Measurements from ENCODE around the gene KIN.
"Not testable (repeated sequence)": the region's sequence is repeated elsewhere in the genome, so short reads cannot be mapped to it uniquely, and the experiment has no call there.

KIN gene

GRCh38 chr10:7794251-7795026, 6.6 kb upstream of the KIN start:
- no peak for DNase-seq (ENCODE audit: low spot score)

DNA sequence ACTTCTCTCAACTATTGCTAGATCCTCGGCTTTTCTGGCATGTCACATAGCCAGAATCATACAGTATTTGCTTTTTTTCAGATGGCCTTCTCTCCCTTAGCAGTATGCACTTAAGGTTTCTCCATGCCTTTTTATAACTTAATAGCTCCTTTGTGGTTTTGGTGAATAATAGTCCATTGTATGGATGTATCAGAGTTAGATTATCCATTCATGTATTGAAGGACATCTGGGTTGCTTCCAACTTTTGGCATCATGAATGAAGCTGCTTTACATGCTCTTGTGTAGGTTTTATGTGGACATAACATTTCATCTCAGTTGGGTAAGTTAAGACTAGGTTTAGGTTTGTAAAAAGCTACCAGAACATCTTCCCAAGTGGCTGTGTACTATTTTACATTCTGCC, 4.7 kb upstream of the KIN start:
- no peak for DNase-seq (ENCODE audit: low spot score)

DNA sequence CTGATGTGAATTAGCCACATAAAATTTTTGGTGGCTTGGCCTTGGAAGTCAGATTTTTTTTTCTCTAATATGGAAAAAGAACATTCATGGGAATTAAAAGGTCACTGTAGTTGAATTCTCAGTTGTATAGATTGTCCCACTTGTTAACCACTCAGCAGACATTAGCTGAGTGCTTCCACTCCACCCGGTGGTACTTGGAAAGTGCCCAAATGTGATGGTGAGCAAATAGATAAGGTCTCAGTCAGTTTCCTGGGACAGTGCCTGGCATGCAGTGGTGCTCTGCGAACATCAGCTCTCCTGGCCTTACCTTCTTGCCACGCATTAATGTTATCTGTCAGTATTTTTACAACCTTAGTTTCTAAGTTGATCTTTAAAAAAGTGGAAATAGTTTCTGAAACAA, 1.6 kb upstream of the KIN start:
- DNase-seq (ENCODE audit: low spot score), result peak; percentile 28

GRCh38 chr10:7788639-7789286, 970 bp upstream of the KIN start:
- DNase-seq (ENCODE audit: low spot score), result peak; percentile 25

- DNase-seq (ENCODE audit: low spot score), result peak; percentile 41
These were observed 490 bp downstream of the KIN start for GRCh38 chr10:7787150-7787856.

- no peak for DNase-seq (ENCODE audit: low spot score)
These were observed 1.4 kb downstream of the KIN start for GRCh38 chr10:7786430-7786829.

GRCh38 chr10:7782194-7782593, 5.6 kb downstream of the KIN start:
- not testable (repeated sequence) for DNase-seq (ENCODE audit: low spot score)

GRCh38 chr10:7776777-7777176, 11.0 kb downstream of the KIN start:
- DNase-seq (ENCODE audit: low spot score), result no peak

DNA sequence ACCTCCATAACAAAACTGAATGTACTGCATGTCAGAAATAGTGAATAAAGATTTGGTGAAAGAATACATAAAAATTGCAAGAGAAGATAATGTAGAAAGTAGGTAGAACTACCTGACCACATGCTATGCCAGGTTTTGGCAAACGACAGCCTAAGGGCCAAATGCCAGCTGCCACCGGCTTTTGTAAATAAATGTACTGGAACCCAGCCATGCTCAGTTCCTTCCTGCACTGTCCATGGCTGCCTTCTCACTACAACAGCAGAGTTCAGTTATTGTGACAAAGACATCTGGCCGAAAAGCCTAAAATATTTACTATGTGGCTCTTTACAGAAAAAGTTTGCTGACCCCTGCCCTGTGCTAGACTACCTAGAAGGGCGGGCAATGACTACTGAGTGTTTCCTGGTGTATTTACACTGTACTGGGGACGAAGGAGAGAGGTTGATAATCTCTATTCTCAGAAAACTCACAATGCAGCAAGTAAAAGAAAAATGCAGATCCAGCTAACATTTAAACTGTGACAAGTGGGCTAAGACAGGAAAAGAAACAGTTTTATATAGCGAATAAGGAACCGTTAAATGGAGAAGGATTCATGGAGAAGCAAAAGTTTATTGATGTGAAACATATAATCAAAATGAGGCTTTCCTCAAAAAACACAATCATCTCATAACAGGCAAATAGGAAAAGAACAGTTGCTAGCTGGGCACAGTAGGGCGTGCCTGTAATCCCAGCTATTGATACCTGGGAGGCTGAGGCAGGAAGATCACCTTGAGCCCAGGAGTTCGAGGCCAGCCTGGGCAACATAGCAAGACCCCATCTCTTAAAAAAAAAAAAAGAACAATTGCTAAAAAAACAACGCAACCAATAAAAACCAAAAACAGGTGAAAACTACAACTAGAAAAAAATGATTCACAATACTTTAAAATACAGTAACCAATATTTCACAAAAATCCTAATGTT, 13.7 kb downstream of the KIN start:
- DNase-seq (ENCODE audit: low spot score), result no peak

DNA sequence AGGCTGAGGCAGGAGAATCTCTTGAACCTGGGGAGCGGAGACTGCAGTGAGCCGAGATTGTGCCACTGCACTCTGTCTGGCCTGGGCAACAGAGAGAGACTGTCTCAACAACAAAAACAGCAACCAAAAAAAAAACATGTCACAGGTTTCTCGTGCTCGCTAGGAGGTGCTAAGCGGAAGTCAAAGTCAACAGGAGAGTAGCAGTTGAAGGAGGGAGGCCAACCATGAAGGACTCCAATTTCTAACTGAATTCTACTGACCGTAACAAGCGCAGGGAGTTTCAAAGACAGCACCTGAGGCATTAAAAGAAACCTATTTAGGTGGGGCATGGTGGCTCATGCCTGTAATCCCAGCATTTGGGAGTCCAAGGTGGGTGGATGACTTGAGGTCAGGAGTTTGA, 19.4 kb downstream of the KIN start:
- no peak for DNase-seq (ENCODE audit: low spot score)

GRCh38 chr10:7767209-7767608, 20.6 kb downstream of the KIN start:
- DNase-seq (ENCODE audit: low spot score), result peak; percentile 39

DNA sequence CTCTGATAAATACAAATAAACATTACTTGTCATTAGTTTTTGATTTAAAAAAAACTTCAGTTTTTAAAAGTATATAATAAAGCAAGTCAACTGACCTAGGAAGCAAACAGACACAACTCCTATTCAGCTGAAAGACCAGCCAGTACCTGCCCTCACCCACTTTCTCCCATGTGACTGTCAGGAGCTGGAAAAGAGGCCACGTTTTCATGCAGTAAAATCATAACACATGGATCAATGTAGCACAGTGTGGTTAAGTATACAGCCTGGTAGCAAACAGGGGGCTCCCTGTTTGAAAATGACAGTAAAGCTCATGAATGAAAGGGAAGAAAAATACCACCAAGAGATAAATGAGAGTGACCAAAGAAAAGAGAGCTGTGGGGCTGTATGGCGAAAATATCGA, 21.6 kb downstream of the KIN start:
- DNase-seq (ENCODE audit: low spot score), result no peak

DNA sequence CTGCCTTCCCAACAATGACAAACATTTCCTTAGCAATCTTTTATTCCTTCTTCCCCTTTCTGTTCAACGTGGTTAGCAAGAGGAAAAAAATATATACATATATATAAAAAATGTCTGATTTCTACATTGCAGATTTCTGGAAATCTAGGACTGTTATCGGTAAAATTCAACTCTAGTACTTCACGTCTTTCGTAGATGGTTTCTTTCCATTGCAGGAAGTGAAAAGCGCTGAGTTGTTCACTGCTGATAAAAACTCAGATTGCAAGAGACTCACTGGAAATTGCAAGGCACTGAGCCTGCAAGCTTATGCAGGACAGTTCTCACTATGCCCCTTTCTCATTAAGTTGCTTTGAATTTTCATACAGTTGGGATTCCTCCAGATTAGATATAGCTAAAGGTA, 23.9 kb downstream of the KIN start:
- no peak for DNase-seq (ENCODE audit: low spot score)

- peak; percentile 10 for DNase-seq (ENCODE audit: low spot score)
These were observed 31.3 kb downstream of the KIN start for GRCh38 chr10:7756360-7756992.

DNA sequence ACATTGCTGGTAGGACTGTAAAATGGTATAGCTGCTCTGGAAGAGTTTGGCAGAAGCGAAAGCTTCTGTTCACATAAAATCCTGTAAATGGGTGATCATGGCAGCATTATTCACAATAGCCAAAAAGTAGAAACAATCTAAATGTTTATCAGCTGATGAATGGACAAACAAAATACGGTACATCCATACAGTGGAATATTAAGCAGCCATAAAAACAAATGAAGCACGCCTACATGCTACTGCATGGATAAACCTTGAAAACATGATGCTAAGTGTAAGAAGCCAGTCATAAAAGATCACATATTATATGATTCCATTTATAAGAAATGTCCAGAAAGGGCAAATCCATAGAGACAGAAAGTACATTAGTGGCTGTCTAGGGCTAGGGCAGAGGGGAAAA, 32.7 kb downstream of the KIN start:
- DNase-seq (ENCODE audit: low spot score), result no peak

GRCh38 chr10:7752251-7752650, 35.5 kb downstream of the KIN start:
- no peak for DNase-seq (ENCODE audit: low spot score)

GRCh38 chr10:7750222-7750621, 37.6 kb downstream of the KIN start:
- no peak for DNase-seq (ENCODE audit: low spot score)

- not testable (repeated sequence) for DNase-seq (ENCODE audit: low spot score)
These were observed 39.2 kb downstream of the KIN start for GRCh38 chr10:7748637-7749036.

DNA sequence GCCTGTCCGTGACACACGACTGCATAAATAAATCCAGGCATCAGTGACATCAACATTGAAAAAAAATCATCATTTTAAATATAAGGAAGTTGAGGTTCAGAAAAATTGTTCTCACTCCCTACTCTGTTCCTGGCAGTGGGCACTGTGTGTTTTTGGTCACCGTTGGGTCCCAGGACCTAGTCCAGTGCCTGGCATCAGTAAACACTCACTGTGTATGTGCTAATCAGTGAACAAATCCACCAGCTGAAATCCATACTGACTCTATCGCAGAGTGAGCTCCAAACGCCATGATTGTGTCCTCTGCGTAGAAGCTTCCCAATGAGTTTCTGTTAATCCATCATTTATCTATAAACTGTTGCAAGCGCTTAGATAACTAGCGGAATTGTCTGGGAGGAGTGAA, 43.5 kb downstream of the KIN start:
- DNase-seq (ENCODE audit: low spot score), result no peak

- no peak for DNase-seq (ENCODE audit: low spot score)
These were observed 49.0 kb downstream of the KIN start for GRCh38 chr10:7738536-7739407.

- no peak for DNase-seq (ENCODE audit: low spot score)
These were observed 53.0 kb downstream of the KIN start for GRCh38 chr10:7734821-7735220.

All from AG08396 (cell line).